Caco-2 (cell line): Measurements from ENCODE around the gene ADA. TPM values are rescaled to one million over a fixed set of nuclear protein-coding genes. Genes with fewer than 3 reads are reported as not detected.

Source experiments
- BruUV-seq: library from RNA; stranded (reverse); fragments of 400-500 nt; replicated peaks from 2 replicates; lab custom pipeline; 2021; lab: Mats Ljungman, UMichigan
- CTCF ChIA-PET: fragments of 300-600 bp; sonication (Branson Sonifier 250); formaldehyde crosslinking; loops from one replicate; lab custom pipeline; 2022; ENCODE audit warnings: antibody characterized with exemption; lab: Charles Lee
- POLR2A ChIA-PET: fragments of 300-600 bp; sonication (Branson Sonifier 250); formaldehyde crosslinking; loops from one replicate; lab custom pipeline; 2022; ENCODE audit warnings: antibody characterized with exemption; lab: Charles Lee
- DNase-seq, 2 experiments: peaks; one replicate each; pipeline versions ENCODE4 v3.0.0 to v3.0.0-alpha.2; 2020 to 2022
- H3K27me3 ChIP-seq: replicated peaks from 2 replicates; pipeline ENCODE4 v1.6.0; 2011; ENCODE audit warnings: low read length; ENCODE audit not compliant: control insufficient read depth, insufficient read depth
- H3K36me3 ChIP-seq: 2 replicates; pipeline ENCODE4 v1.5.1; 2011; ENCODE audit warnings: low read length; ENCODE audit not compliant: control insufficient read depth, insufficient read depth
- H3K4me1 ChIP-seq: fragments of 250-450 bp; sonication (Bioruptor Pico); 2 replicates; pipeline ENCODE4 v1.5.1; 2020; ENCODE audit warnings: mild to moderate bottlenecking
- H3K4me3 ChIP-seq: 2 replicates; pipeline ENCODE4 v1.5.1; 2011; ENCODE audit warnings: low read depth, mild to moderate bottlenecking, control low read depth, low read length
- H3K9me3 ChIP-seq: fragments of 250-450 bp; sonication (Bioruptor Pico); 2 replicates; pipeline ENCODE4 v1.5.1; 2020; ENCODE audit warnings: mild to moderate bottlenecking, moderate library complexity
- H3K27ac Mint-ChIP-seq: one replicate; pipeline ENCODE4 v1.8.0; 2022; ENCODE audit warnings: mixed read lengths; ENCODE audit not compliant: unreplicated experiment
- H3K27me3 Mint-ChIP-seq: one replicate; pipeline ENCODE4 v1.8.0; 2022; ENCODE audit warnings: mixed read lengths; ENCODE audit not compliant: insufficient read depth, unreplicated experiment
- H3K36me3 Mint-ChIP-seq: one replicate; pipeline ENCODE4 v1.8.0; 2022; ENCODE audit warnings: mild to moderate bottlenecking, mixed read lengths; ENCODE audit not compliant: insufficient read depth, unreplicated experiment
- H3K4me1 Mint-ChIP-seq: one replicate; pipeline ENCODE4 v1.8.0; 2022; ENCODE audit warnings: low read depth, mixed read lengths; ENCODE audit not compliant: unreplicated experiment
- H3K4me3 Mint-ChIP-seq: one replicate; pipeline ENCODE4 v1.8.0; 2022; ENCODE audit warnings: mild to moderate bottlenecking, moderate library complexity, mixed read lengths; ENCODE audit not compliant: unreplicated experiment
- H3K9me3 Mint-ChIP-seq: one replicate; pipeline ENCODE4 v1.8.0; 2022; ENCODE audit warnings: mixed read lengths; ENCODE audit not compliant: unreplicated experiment
- CTCF ChIP-seq, 2 experiments: fragments of 200-600 bp in 1 of 2; IDR thresholded peaks; 1 replicate in 1 of 2; 2 replicates in 1 of 2; pipeline versions ENCODE4 v1.5.1 to v1.8.0; 2011 to 2022; ENCODE audit warnings: antibody characterized with exemption in 1 of 2, control low read depth in 1 of 2, inconsistent platforms in 1 of 2, low read depth in 1 of 2, low read length in 1 of 2, mild to moderate bottlenecking in 1 of 2, moderate library complexity in 1 of 2; ENCODE audit not compliant: insufficient read depth in 1 of 2, severe bottlenecking in 1 of 2, unreplicated experiment in 1 of 2
- intact Hi-C: fragments of 100-400 bp; cut with micrococcal nuclease; formaldehyde crosslinking; loops from one replicate; pipeline ENCODE4 v1.10.0; 2022; ENCODE audit not compliant: unreplicated experiment
- total RNA-seq: library from RNA; stranded (reverse); gene quantifications from 2 replicates; pipeline ENCODE4 v1.2.3, GENCODE V29; 2022

Gene ADA
- total RNA-seq, 1 experiment from 2014 or later = 21.1 TPM

DNA sequence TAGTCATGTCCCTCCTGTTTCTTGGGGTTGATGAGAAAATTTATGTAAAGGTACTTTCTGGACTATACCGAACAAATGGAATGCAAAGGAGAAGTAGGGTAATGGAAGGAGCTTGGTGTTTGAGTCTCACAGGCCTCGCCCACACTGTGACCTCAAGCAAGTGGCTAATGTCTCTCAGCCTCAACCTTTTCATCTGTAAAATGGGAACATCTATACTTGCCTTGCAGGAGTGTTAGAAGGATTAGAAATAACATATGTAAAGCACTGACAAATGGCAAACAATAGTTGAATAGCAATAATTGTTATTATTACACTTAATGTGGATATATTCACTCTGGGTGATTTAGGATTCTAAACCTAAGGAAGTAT lies 78.0 kb downstream of the ADA start:
- no peak overlapping the region for H3K4me3 Mint-ChIP-seq
- H3K4me1 ChIP-seq = 0 out of 2 replicates have a peak, but pooled peaks cover 9% of the 10 kb centered on the region
- TF ChIP-seq CTCF (IDR thresholded peaks at IDR 0.05; ENCODE audit: insufficient read depth in 1 of 2, low read depth in 1 of 2, low read length in 1 of 2, severe bottlenecking in 1 of 2, unreplicated experiment in 1 of 2) = no peak
- H3K27me3 ChIP-seq = no peaks in the 10 kb centered on the region
- intact Hi-C loops = no loop called here
- DNase-seq = no peak
- BruUV-seq = no TSS peak
- H3K4me3 ChIP-seq = no peak overlapping the region
- no peaks in the 10 kb centered on the region for H3K36me3 ChIP-seq
- peaks cover 21% of the 10 kb centered on the region for H3K4me1 Mint-ChIP-seq
- H3K9me3 ChIP-seq = no peaks in the 10 kb centered on the region
- H3K9me3 Mint-ChIP-seq = peaks cover 5% of the 10 kb centered on the region
- POLR2A ChIA-PET = interaction anchor here (0.9 kb wide), 1 partner anchor 17 kb away, joined by 3 read pairs; no protein-coding TSS in a partner anchor
- peak overlapping the region; percentile 33 for H3K27ac Mint-ChIP-seq
- CTCF ChIA-PET = no interaction called here
- H3K36me3 Mint-ChIP-seq = no peaks in the 10 kb centered on the region
- H3K27me3 Mint-ChIP-seq = no peaks in the 10 kb centered on the region

DNA sequence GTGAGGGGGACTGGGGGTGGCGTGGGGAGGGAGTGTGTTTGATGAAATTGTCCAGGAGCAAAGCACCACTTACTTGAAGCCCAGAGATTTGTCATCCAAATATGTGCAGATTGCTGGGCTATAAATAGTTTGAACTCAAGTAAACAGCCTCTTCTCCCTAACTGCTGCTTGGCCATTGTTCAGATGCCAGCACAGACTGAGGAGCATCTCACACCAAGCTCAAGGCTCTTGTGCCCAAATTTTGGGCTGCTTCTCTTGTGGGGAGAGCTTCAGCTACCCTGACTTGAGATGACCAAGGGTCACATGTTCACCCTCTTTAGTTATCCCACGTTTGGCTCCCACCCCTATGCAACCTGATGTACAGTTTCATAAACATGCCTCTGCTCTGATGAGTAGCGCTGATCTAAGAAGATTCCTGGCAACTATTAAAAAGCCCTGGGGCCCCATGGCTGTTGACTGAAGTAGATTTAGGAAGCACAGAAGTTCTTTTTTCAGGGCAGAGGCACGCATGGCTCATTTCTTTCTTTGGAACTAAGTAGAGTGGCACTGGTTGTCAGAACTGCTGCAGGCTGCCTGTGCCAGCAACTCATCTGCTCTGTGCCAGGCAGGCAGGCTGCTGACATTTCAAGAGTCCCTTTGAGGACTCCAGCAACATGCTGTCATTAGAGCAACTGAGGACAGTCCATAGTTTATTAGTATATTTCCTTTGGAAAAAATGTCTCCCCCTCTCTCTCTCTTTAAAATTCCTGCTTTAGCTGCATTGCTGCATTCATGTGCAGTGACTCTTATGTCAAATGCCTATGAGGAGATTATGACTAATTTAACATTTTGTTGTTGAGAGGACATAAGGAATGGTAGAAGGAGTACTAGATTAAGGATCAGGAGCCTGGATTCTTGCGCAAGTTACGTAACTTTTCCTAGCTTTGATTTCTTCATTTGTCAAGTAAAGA lies 78.7 kb downstream of the ADA start:
- Mint-ChIP-seq H3K27ac (peak overlapping the region; percentile 33), H3K9me3 (no peaks in the 10 kb centered on the region), H3K27me3 (no peaks in the 10 kb centered on the region), H3K4me1 (peaks cover 21% of the 10 kb centered on the region), H3K36me3 (no peaks in the 10 kb centered on the region), H3K4me3 (no peak overlapping the region)
- no peak for TF ChIP-seq CTCF (IDR thresholded peaks at IDR 0.05; ENCODE audit: insufficient read depth in 1 of 2, low read depth in 1 of 2, low read length in 1 of 2, severe bottlenecking in 1 of 2, unreplicated experiment in 1 of 2)
- intact Hi-C loops = no loop called here
- Histone ChIP-seq H3K4me3 (no peak overlapping the region), H3K9me3 (no peaks in the 10 kb centered on the region), H3K27me3 (no peaks in the 10 kb centered on the region), H3K4me1 (0 out of 2 replicates have a peak, but pooled peaks cover 9% of the 10 kb centered on the region), H3K36me3 (no peaks in the 10 kb centered on the region)
- BruUV-seq = no TSS peak
- POLR2A ChIA-PET = interaction anchor here (0.9 kb wide), 1 partner anchor 18 kb away, joined by 3 read pairs; no protein-coding TSS in a partner anchor
- no peak for DNase-seq
- CTCF ChIA-PET = no interaction called here

DNA sequence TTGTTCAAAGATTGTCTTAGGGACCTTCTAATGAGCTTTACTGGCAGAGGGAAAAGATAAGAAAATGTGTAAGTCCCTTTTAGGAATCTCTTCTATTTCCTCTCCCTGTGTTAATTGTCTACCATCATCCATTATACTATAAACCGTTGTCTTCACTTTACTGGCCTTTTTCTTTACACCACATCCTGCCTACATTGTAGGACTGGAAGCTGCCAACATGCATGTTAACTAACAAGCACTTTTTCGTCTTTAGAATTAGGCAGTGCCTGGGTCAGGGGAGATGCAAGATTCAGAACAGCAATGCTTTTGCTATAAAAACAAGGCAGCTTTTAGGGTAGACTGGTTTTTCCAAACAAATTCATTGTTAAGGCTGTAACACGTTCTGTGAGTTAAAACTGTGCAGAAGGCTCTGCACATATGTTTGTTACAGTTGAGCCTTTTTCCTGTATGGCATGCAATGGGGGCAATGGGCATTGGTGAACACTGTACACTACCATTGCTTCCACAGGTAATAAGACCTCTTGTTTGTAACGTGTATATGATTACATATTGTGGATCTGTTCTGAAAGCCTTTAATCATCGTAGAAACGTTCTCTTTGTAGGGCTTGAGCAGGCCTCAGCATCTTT lies 80.0 kb downstream of the ADA start:
- no peak overlapping the region for H3K4me3 ChIP-seq
- Mint-ChIP-seq H3K9me3 (no peaks in the 10 kb centered on the region), H3K4me1 (peaks cover 20% of the 10 kb centered on the region), H3K27me3 (no peaks in the 10 kb centered on the region), H3K27ac (no peak overlapping the region), H3K36me3 (no peaks in the 10 kb centered on the region), H3K4me3 (no peak overlapping the region)
- H3K36me3 ChIP-seq = no peaks in the 10 kb centered on the region
- intact Hi-C loops = no loop called here
- 0 out of 2 replicates have a peak, but pooled peaks cover 9% of the 10 kb centered on the region for H3K4me1 ChIP-seq
- TF ChIP-seq CTCF (IDR thresholded peaks at IDR 0.05; ENCODE audit: insufficient read depth in 1 of 2, low read depth in 1 of 2, low read length in 1 of 2, severe bottlenecking in 1 of 2, unreplicated experiment in 1 of 2) = no peak
- no peak for DNase-seq
- H3K27me3 ChIP-seq = no peaks in the 10 kb centered on the region
- no TSS peak for BruUV-seq
- ChIA-PET CTCF (interaction anchor here (0.6 to 0.7 kb wide), 2 partner anchors 75 to 1228 kb away, joined by 3 read pairs; no protein-coding TSS in a partner anchor), POLR2A (no interaction called here)
- no peaks in the 10 kb centered on the region for H3K9me3 ChIP-seq
